ENCODE measurements around the gene MCCC1.
"Not testable (repeated sequence)": the region's sequence is repeated elsewhere in the genome, so short reads cannot be mapped to it uniquely, and the experiment has no call there.

MCCC1 gene

DNA sequence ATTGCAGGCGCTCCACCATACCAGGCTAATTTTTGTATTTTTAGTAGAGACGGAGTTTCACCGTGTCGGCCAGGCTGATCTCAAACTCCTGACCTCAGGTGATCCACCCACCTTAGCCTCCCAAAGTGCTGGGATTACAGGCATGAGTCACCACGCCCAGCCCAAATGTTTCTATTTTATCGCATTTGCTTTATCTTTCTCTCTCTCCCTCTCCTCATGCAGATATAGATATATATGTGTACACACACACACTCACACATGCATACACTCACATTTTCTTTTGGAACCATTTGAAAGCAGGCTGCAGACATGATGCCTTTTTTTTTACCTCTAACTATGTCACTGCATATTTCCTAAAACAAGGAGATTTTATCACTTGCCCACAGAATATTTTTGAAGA, 7.3 kb upstream of the MCCC1 start:
- in situ Hi-C loops (cut with MboI; ENCODE audit: low sequenced_read_pairs), result no loop called here

- in situ Hi-C loops (cut with MboI; ENCODE audit: low sequenced_read_pairs), result not testable (repeated sequence)
These were observed 4.7 kb upstream of the MCCC1 start for GRCh38 chr3:183103950-183104349.

DNA sequence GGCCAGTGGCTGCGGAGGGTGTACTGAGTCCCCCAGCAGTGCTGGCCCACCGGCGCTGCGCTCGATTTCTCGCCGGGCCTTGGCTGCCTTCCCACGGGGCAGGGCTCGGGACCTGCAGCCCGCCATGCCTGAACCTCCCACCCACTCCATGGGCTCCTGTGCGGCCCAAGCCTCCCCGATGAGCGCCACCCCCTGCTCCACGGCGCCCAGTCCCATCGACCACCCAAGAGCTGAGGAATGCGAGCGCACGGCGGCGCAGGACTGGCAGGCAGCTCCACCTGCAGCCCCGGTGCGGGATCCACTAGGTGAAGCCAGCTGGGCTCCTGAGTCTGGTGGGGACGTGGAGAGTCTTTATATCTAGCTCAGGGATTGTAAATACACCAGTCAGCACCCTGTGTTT, 1.7 kb upstream of the MCCC1 start:
- in situ Hi-C loops (cut with MboI; ENCODE audit: low sequenced_read_pairs), result not testable (repeated sequence)

- in situ Hi-C loops (cut with MboI; ENCODE audit: low sequenced_read_pairs), result no loop called here
These were observed 1.1 kb upstream of the MCCC1 start for GRCh38 chr3:183100376-183100775.

GRCh38 chr3:183099838-183100204, 525 bp upstream of the MCCC1 start:
- in situ Hi-C loops (cut with MboI; ENCODE audit: low sequenced_read_pairs), result no loop called here

GRCh38 chr3:183098536-183099025, 715 bp downstream of the MCCC1 start:
- in situ Hi-C loops (cut with MboI; ENCODE audit: low sequenced_read_pairs), result no loop called here

- in situ Hi-C loops (cut with MboI; ENCODE audit: low sequenced_read_pairs), result no loop called here
These were observed 4.6 kb downstream of the MCCC1 start for GRCh38 chr3:183094711-183095110.

- in situ Hi-C loops (cut with MboI; ENCODE audit: low sequenced_read_pairs), result no loop called here
These were observed 7.0 kb downstream of the MCCC1 start for GRCh38 chr3:183092256-183092655.

GRCh38 chr3:183087184-183087583, 12.1 kb downstream of the MCCC1 start:
- in situ Hi-C loops (cut with MboI; ENCODE audit: low sequenced_read_pairs), result no loop called here

GRCh38 chr3:183085634-183086390, 13.5 kb downstream of the MCCC1 start:
- in situ Hi-C loops (cut with MboI; ENCODE audit: low sequenced_read_pairs), result no loop called here

DNA sequence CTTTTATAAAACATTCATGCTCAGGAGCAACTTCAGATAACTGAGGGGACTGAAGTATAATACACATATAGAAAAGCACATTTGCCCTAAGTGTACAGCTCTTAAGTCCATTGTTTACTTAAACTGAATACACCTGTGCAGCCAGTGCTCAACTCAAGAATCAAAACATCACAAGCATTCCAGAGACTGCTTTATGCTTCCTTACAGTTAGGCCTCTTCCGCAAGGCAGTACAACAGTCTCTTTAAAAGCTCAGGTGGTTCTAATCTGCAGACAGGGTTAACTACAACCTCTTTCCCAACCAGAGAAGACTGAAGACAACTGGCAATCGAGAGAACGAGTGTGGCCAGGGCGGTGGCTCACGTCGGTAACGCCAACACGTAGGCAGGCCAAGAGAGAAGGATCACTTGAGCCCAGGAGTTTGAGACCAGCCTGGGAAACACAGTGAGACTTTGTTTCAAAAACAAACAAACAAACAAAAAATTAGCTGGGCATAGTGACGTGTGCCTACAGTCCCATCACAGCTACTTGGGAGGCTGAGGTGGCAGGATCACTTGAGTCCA, 16.9 kb downstream of the MCCC1 start:
- in situ Hi-C loops (cut with MboI; ENCODE audit: low sequenced_read_pairs), result no loop called here

DNA sequence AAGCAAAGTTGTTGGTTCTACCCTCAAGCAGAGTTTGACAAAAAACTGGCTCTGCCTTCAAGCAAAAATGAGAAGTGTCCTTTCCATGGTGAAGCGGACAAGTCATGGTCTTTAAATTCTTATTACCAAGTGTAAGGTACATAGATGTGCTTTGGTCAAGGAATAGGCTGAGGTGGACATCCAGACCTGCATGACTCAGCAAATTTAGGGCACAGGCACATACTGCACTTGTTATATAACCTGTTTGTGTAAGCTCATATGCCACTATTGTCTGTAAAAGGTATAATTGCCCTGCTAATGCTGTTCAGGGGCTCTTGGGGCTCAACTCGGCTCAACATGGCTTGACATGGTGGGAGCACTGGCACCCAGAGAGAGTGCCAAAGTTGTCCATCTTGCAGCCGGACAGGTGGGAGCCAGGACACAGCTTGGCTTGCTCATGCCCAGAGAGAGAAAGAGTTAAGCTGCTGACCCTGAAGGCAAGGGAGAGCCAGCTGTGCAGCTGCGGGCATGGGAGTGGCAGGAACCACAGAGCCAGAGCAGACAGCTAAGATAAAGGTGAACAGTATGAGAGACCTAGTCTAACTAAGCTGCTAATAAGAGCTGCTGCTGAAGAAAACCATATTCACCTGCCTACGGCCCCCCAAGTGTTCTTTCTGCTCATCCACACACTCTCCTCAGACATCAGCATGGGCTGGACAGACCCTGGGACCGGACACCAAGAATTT, 17.7 kb downstream of the MCCC1 start:
- in situ Hi-C loops (cut with MboI; ENCODE audit: low sequenced_read_pairs), result no loop called here

GRCh38 chr3:183080628-183081027, 18.7 kb downstream of the MCCC1 start:
- in situ Hi-C loops (cut with MboI; ENCODE audit: low sequenced_read_pairs), result no loop called here

DNA sequence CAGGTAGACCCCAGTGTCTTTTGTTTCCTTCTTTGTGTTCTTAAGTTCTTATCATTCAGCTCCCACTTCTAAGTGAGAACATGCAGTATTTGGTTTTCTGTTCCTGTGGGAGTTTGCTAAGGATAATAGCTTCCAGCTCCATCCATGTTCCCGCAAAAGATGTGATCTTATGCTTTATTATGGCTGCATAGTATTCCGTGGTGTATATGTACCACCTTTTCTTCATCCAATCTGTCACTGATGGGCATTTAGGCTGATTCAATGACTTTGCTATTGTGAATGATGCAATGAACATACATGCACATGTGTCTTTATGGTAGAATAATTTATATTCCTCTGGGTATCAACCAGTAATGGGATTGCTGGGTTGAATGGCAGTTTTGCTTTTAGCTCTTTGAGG, 24.4 kb downstream of the MCCC1 start:
- in situ Hi-C loops (cut with MboI; ENCODE audit: low sequenced_read_pairs), result no loop called here

GRCh38 chr3:183074261-183074660, 25.0 kb downstream of the MCCC1 start:
- in situ Hi-C loops (cut with MboI; ENCODE audit: low sequenced_read_pairs), result no loop called here

- in situ Hi-C loops (cut with MboI; ENCODE audit: low sequenced_read_pairs), result no loop called here
These were observed 25.5 kb downstream of the MCCC1 start for GRCh38 chr3:183073839-183074238.

DNA sequence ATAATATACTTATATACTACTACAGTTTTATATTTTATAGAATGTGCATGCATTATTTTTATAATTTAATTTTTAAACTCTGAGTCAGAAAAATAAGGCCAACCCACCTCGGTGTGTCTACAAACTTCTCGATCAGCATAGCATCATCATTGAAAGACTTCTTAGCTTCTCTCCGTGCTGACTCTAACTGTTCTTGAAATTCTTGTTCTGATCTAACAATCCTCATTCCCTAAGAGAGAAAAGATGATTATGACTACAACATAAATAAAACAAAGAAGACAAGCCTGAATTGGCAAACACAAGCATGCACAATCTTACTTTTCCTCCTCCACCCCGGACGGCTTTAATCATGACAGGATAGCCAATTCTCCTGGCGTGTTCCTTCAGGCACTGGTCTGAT, 28.4 kb downstream of the MCCC1 start:
- in situ Hi-C loops (cut with MboI; ENCODE audit: low sequenced_read_pairs), result no loop called here

DNA sequence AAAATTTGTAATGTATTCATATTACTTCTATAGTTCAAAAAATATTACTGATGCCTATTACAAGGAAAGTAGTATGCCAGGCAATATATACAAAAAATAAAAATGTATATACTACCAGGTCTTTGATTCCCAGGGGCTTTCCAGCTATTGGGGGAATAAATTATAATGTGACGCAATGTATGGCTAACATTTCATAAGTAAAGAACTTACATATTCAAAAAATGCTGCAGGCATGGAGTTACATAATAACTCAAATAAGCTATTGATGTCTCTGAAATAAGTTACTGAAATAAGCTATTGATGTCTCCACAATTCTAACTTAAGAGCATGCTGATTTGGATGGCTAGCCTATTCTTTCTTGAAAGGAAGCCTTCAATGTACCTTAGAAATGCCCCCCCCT, 30.2 kb downstream of the MCCC1 start:
- in situ Hi-C loops (cut with MboI; ENCODE audit: low sequenced_read_pairs), result no loop called here

GRCh38 chr3:183066891-183067290, 32.4 kb downstream of the MCCC1 start:
- in situ Hi-C loops (cut with MboI; ENCODE audit: low sequenced_read_pairs), result not testable (repeated sequence)

DNA sequence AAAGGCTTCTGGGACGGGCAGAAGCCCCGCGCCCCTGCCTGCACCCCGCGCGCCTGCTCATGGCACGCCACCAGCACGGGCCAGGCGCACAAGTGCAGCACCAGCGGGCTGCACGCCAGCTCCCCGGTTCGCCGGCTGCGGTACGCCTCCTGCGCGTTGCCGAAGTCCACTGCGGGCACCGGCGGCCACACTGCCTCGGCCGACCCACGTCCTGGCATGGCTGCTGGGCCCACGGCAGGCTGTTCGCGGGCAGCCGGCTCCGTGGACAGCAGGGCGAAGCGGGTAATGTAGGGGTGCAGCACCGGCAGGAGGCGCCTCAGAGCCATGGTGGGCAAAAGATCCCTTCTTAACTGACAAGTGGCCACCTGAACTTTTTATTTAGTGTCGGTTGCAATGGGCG, 34.8 kb downstream of the MCCC1 start:
- in situ Hi-C loops (cut with MboI; ENCODE audit: low sequenced_read_pairs), result no loop called here

- in situ Hi-C loops (cut with MboI; ENCODE audit: low sequenced_read_pairs), result no loop called here
These were observed 37.7 kb downstream of the MCCC1 start for GRCh38 chr3:183061391-183062172.
